Fibroblast of skin of left quadriceps (primary cell): ENCODE results near the gene ZNF556.
"Not testable (repeated sequence)": the region's sequence is repeated elsewhere in the genome, so short reads cannot be mapped to it uniquely, and the experiment has no call there.

Experiments used
- DNase-seq, 2 experiments: peaks; one replicate each; pipeline ENCODE4 v3.0.0-alpha.2; 2013; ENCODE audit warnings: low read depth in 2 of 2

Gene ZNF556

GRCh38 chr19:2853015-2853606, 14.0 kb upstream of the ZNF556 start:
- DNase-seq: no peak

- DNase-seq: no peak
Observed at GRCh38 chr19:2854849-2855248, 12.3 kb upstream of the ZNF556 start.

- no peak for DNase-seq
Observed at GRCh38 chr19:2856457-2857050, 10.6 kb upstream of the ZNF556 start.

- no peak for DNase-seq
Observed at GRCh38 chr19:2858864-2859263, 8.3 kb upstream of the ZNF556 start.

GRCh38 chr19:2863816-2864215, 3.3 kb upstream of the ZNF556 start:
- no peak for DNase-seq

- no peak for DNase-seq
Observed at GRCh38 chr19:2865334-2866100, 1.6 kb upstream of the ZNF556 start.

- no peak for DNase-seq
Observed at GRCh38 chr19:2866495-2867024, 575 bp upstream of the ZNF556 start.

- no peak for DNase-seq
Observed at GRCh38 chr19:2869618-2870017, 2.5 kb downstream of the ZNF556 start.

- DNase-seq: not testable (repeated sequence)
Observed at GRCh38 chr19:2872175-2872574, 5.0 kb downstream of the ZNF556 start.

- no peak for DNase-seq
Observed at GRCh38 chr19:2877398-2878331, 10.5 kb downstream of the ZNF556 start.

GRCh38 chr19:2883686-2884439, 16.7 kb downstream of the ZNF556 start:
- DNase-seq: no peak

GRCh38 chr19:2885736-2886135, 18.6 kb downstream of the ZNF556 start:
- DNase-seq: no peak

GRCh38 chr19:2887391-2887914, 20.3 kb downstream of the ZNF556 start:
- DNase-seq: peak in 1 of 2 experiments; percentile 16

- DNase-seq: no peak
Observed at GRCh38 chr19:2888731-2889224, 21.6 kb downstream of the ZNF556 start.

- not testable (repeated sequence) for DNase-seq
Observed at GRCh38 chr19:2890531-2890930, 23.4 kb downstream of the ZNF556 start.

- no peak for DNase-seq
Observed at GRCh38 chr19:2896694-2897093, 29.6 kb downstream of the ZNF556 start.

GRCh38 chr19:2900296-2901252, 33.4 kb downstream of the ZNF556 start, which contains the start of gene ZNF57:
TSS of gene ZNF57 (plus strand) at chr19:2900928. CDS start at chr19:2901046, 118 bp downstream.
- DNase-seq: peak; percentile 95 to 96

GRCh38 chr19:2902590-2903218, 35.6 kb downstream of the ZNF556 start:
- DNase-seq: no peak

- DNase-seq: not testable (repeated sequence)
Observed at GRCh38 chr19:2903326-2903725, 36.2 kb downstream of the ZNF556 start.
